ENCODE measurements around the gene NR2C2. TPM values are rescaled to one million over a fixed set of nuclear protein-coding genes. Genes with fewer than 3 reads are reported as not detected.
A peak's percentile ranks its signal among the peaks of the same experiment; 100 is the strongest.

Gene NR2C2
- total RNA-seq, 2 donors from 2014 or later: 37.8 to 43.5 TPM

- DNase-seq (ENCODE audit: low spot score): peak; percentile 99
- intact Hi-C loops (cut with DNase I): no loop called here
Measured at GRCh38 chr3:14947886-14948608, 664 bp downstream of the NR2C2 start.

DNA sequence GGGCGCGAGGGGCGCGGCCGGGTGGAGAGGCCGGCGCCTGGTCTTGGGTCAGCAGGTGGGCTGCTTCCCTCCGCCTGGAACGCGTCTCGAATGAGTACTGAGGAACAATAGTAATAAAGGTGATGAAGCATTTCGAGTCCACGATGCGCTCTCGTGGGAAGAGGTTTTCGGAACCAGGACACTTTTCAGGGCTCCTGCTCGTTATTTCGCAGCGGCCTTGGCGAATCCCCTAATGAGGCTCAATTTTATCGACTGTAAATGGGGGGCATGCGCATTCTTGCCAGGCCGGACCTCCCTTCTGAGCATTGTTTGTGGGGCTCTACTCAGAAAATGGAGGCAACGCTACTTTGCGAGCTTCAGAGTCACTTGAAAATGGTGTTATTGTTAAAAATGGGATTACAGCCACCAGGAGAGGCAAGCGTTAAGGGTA lies 1.2 kb downstream of the NR2C2 start:
- intact Hi-C loops (cut with DNase I): no loop called here
- DNase-seq (ENCODE audit: low spot score): no peak

GRCh38 chr3:14949126-14949525 lies 1.7 kb downstream of the NR2C2 start:
- DNase-seq (ENCODE audit: low spot score): no peak
- intact Hi-C loops (cut with DNase I): no loop called here

DNA sequence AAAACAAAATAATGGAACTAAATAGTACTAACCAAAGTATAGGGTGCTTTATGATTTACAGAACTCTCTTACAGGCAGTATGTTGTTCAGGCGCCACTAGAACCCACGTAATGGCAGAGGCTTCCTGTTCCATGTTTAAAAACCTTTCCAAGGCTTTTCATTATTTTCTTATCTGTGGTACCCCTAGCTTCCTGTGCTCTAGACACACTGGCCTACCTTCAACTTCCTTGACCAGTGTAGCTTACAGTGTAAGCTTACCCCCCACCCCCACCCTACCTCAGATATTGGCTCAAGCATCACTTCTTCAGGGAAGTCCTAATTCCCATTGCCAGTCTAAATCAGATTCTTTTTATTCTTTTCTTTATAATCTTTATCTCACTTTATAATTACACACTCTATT lies 2.9 kb downstream of the NR2C2 start:
- intact Hi-C loops (cut with DNase I): no loop called here
- DNase-seq (ENCODE audit: low spot score): no peak

GRCh38 chr3:14957153-14957552 lies 9.8 kb downstream of the NR2C2 start:
- no peak for DNase-seq (ENCODE audit: low spot score)

DNA sequence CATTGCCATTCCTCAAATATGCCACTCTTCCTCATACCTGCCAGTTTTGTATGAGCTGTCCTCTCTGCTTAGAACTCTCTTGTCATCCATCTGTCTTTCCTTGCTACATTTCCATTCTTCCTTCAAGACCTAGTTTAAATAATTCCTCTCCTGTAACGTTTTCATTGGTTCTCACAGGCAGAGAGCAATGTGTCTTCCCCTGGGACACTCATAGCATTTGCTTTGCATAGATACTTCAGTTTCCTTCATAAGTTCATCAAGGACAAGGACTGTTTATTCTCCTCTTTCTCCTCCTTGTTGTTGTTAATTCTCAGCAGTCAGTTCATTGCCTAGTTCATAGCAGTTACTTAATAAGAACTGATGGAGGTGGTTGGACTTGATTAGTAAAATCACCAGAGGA lies 10.5 kb downstream of the NR2C2 start:
- intact Hi-C loops (cut with DNase I): no loop called here

More at GRCh38 chr3:14957153-14957552, 9.8 kb downstream of the NR2C2 start:
- intact Hi-C loops (cut with DNase I): no loop called here

DNA sequence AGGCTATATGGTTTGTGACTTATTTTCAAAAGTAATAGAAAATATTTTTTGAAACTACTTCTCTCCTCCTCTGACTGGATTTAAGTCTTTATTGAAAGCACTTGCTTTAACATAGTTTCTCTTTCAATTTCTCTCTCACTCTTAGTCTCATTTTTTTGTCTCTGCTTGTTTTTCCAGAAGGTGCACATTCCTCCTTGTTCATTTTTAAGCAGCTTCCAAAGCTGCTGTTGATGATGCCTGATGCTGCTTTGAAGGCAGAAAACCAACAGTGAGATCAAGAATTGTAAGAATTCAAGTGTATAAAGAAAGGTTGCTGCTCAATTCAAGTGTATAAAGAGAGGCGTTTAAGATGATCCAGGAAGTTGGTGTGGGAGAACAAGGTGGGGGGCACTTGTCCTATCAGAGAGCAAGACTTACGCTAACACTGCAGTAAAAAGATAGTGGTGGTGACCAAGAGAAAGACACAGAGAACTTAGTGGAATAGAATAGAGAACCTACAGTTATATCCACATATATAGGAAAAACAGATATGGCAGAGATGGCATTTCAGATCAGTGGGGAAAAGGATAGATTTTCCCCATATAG lies 12.1 kb downstream of the NR2C2 start:
- intact Hi-C loops (cut with DNase I): no loop called here

More for the DNA sequence above, 10.5 kb downstream of the NR2C2 start:
- DNase-seq (ENCODE audit: low spot score): no peak

GRCh38 chr3:14962762-14963161 lies 15.4 kb downstream of the NR2C2 start:
- intact Hi-C loops (cut with DNase I): no loop called here

More for the DNA sequence above, 12.1 kb downstream of the NR2C2 start:
- DNase-seq (ENCODE audit: low spot score): no peak

GRCh38 chr3:14967285-14967684 lies 19.9 kb downstream of the NR2C2 start:
- intact Hi-C loops (cut with DNase I): no loop called here
- no peak for DNase-seq (ENCODE audit: low spot score)

More at GRCh38 chr3:14962762-14963161, 15.4 kb downstream of the NR2C2 start:
- DNase-seq (ENCODE audit: low spot score): no peak

GRCh38 chr3:14969671-14970070 lies 22.3 kb downstream of the NR2C2 start:
- no peak for DNase-seq (ENCODE audit: low spot score)
- intact Hi-C loops (cut with DNase I): no loop called here

GRCh38 chr3:14976317-14976716 lies 28.9 kb downstream of the NR2C2 start:
- intact Hi-C loops (cut with DNase I): no loop called here
- no peak for DNase-seq (ENCODE audit: low spot score)

DNA sequence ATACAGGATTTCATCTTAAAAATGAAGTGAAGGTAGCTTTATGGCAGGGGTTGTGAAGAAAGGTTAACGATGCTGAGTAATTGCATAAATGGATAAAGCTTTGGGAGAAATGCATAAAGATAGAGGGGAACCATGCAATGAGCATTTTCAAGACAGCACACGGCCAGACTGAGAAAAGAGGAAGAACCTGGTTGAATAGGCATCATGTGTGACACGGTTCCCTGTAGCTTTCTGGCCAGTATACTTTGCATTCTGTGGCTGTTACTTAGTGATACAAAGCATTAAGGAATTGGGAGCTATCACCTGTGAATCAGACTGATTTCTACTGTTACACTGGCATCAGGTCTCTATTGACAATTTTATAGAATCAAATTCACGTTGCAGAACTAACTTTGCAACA lies 33.3 kb downstream of the NR2C2 start:
- intact Hi-C loops (cut with DNase I): no loop called here
- DNase-seq (ENCODE audit: low spot score): no peak

DNA sequence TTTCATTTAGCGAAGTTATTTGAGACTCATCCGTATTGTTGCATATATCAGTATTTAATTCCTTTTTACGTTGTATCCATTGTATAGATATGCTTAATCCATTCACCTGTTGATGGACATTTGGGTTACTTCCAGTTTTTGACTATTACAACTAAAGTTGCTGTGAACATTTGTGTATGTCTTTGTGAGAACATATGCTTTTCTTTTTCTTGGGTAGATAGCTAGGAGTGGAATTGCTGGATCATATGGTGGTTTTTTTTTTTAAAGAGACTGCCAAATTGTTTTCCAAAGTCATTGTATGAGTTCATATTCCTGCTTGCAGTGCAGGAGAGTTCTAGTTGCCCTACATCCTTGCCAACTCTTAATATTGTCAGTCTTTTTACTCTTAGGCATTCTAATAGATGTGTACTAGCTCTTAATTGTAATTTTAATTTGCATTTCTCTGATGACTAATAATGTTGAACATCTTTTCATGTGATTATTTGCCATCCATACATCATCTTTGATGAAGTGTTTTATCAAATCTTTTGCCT lies 37.3 kb downstream of the NR2C2 start:
- DNase-seq (ENCODE audit: low spot score): no peak
- intact Hi-C loops (cut with DNase I): no loop called here

DNA sequence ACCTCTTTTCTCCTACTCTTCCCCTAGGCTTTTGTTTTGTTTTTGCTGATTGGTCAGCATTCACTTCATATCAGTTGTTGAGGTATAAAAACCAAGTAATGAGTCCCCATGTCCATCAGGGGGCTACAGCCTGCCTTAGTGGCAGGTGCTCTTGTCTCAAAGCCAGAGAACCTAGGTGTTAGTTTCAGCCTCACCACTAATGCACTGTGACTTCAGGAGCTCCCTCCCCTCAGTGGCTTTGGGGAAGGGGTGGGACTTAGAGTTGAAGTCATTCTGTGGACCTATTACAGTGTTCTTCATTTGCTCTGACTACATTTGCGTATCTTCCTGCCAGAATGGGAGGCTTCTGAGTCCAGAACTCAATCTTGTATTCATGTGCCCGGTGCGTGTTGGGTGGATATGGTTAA lies 41.6 kb downstream of the NR2C2 start:
- DNase-seq (ENCODE audit: low spot score): no peak
- intact Hi-C loops (cut with DNase I): no loop called here

- no peak for DNase-seq (ENCODE audit: low spot score)
- intact Hi-C loops (cut with DNase I): no loop called here
Measured at GRCh38 chr3:14989943-14990779, 42.8 kb downstream of the NR2C2 start.

DNA sequence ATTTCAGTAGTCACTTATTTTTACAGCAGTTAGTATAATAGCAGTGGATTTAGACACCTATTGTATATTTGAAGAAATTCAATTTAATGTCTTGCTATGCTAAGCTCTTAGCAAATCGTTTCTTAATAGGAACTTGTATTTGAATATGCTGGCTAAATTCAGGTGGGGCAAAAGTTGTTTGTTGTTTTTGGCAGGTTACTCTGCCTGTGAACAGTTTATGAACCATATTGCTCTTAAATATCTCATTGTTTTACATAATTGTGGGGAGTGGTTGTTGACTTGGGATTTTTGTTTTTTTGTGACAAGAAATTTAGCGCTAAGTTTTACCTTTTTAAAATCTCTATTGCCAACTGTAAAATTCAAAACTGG lies 43.4 kb downstream of the NR2C2 start:
- DNase-seq (ENCODE audit: low spot score): no peak
- intact Hi-C loops (cut with DNase I): no loop called here

GRCh38 chr3:14991151-14991742 lies 43.9 kb downstream of the NR2C2 start:
- intact Hi-C loops (cut with DNase I): no loop called here

GRCh38 chr3:14991818-14992612 lies 44.6 kb downstream of the NR2C2 start:
- intact Hi-C loops (cut with DNase I): no loop called here
- no peak for DNase-seq (ENCODE audit: low spot score)

More at GRCh38 chr3:14991151-14991742, 43.9 kb downstream of the NR2C2 start:
- no peak for DNase-seq (ENCODE audit: low spot score)

- intact Hi-C loops (cut with DNase I): no loop called here
- no peak for DNase-seq (ENCODE audit: low spot score)
Measured at GRCh38 chr3:14997941-14998340, 50.6 kb downstream of the NR2C2 start.

All from posterior vena cava (tissue), 2 donors.